SK-N-SH treated with all-trans-retinoic acid at 6 μM for 48 hours (cell line): ENCODE data around the gene FOXL1.

Experiments
- OSR1 ChIP-seq: fragments of 250-450 bp; sonication (Bioruptor Pico); IDR thresholded peaks from 2 replicates; pipeline ENCODE4 v1.8.0; 2022; ENCODE audit warnings: moderate library complexity, mild to moderate bottlenecking, inconsistent platforms
- SNAI2 ChIP-seq: fragments of 250-450 bp; sonication (Bioruptor Pico); IDR thresholded peaks from 2 replicates; pipeline ENCODE4 v1.5.0; 2020; ENCODE audit warnings: mild to moderate bottlenecking, moderate library complexity
- ZNF565 ChIP-seq: fragments of 450-650 bp; formaldehyde crosslinking; conservative IDR thresholded peaks from 2 replicates; pipeline ENCODE4 v1.5.0; 2020; ENCODE audit warnings: low read depth, mild to moderate bottlenecking, moderate library complexity
- TF ChIP-seq, protein P1 (sequence below): fragments of 250-450 bp; sonication (Bioruptor Pico); IDR thresholded peaks from 2 replicates; pipeline ENCODE4 v1.5.1; 2021; ENCODE audit warnings: mild to moderate bottlenecking, moderate library complexity

DNA sequence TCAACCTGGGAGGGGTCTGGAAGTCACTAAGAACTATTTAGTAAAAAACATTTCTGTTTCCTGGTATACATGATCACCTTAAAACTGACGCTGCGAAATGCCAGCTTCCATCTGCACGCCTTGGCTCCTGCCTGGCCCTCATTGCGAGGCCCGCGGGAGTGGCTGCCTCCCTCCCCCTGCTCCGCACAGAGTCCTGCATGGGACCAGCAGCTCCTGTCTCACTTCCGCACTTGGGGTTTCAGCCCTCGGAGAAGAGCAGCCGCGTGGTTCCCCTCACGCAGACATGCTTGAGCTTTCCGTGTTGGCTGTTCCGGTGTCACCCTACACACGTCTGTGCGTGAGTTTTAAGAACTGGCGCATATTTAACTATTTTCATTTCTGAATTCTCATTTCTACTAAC is 41.7 kb upstream of the FOXL1 start:
- TF ChIP-seq OSR1 (CRISPR knock-in tag) (no peak), ZNF565 (CRISPR knock-in tag) (no peak), SNAI2 (CRISPR knock-in tag) (no peak)
- TF ChIP-seq, protein P1, sequence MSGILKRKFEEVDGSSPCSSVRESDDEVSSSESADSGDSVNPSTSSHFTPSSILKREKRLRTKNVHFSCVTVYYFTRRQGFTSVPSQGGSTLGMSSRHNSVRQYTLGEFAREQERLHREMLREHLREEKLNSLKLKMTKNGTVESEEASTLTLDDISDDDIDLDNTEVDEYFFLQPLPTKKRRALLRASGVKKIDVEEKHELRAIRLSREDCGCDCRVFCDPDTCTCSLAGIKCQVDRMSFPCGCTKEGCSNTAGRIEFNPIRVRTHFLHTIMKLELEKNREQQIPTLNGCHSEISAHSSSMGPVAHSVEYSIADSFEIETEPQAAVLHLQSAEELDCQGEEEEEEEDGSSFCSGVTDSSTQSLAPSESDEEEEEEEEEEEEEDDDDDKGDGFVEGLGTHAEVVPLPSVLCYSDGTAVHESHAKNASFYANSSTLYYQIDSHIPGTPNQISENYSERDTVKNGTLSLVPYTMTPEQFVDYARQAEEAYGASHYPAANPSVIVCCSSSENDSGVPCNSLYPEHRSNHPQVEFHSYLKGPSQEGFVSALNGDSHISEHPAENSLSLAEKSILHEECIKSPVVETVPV (CRISPR knock-in tag) = no peak
